Gastroesophageal sphincter (tissue), 4 donors: ENCODE measurements around the gene FNDC8. TPM values are rescaled to one million over a fixed set of nuclear protein-coding genes. Genes with fewer than 3 reads are reported as not detected.

ENCODE experiments used
- ATAC-seq: fragments of 150-250 bp; one replicate; pipeline ENCODE4 v1.9.1; 2016; ENCODE audit warnings: mild to moderate bottlenecking, moderate library complexity
- H3K27ac ChIP-seq, 4 donors: fragments of 200-600 bp; sonication (generic) in 3 of 4; 1 replicate in 3 of 4; 2 replicates in 1 of 4; pipeline ENCODE4 v1.5.1; 2016 to 2019
- H3K27me3 ChIP-seq: fragments of 200-600 bp; sonication (generic); one replicate; pipeline ENCODE4 v1.5.1; 2019
- H3K36me3 ChIP-seq, 2 donors: fragments of 200-600 bp; sonication (generic); one replicate each; pipeline ENCODE4 v1.5.1; 2019; ENCODE audit warnings: control low read depth in 1 of 2
- H3K4me1 ChIP-seq, 3 donors: fragments of 200-600 bp; sonication (generic); 1 replicate in 2 of 3; 2 replicates in 1 of 3; pipeline ENCODE4 v1.5.1; 2016 to 2019; ENCODE audit warnings: control low read depth in 2 of 3
- H3K4me3 ChIP-seq, 2 donors: fragments of 200-600 bp; sonication (generic); one replicate each; pipeline ENCODE4 v1.5.1; 2019; ENCODE audit warnings: mild to moderate bottlenecking in 1 of 2, moderate library complexity in 1 of 2
- H3K9me3 ChIP-seq, 3 donors: fragments of 200-600 bp; sonication (generic); one replicate each; pipeline ENCODE4 v1.5.1; 2017 to 2019; ENCODE audit warnings: control low read depth in 2 of 3
- EP300 ChIP-seq: sonication (generic); formaldehyde crosslinking; IDR thresholded peaks from one replicate; pipeline ENCODE4 v1.6.1; 2017; ENCODE audit warnings: antibody characterized with exemption, mild to moderate bottlenecking
- POLR2A ChIP-seq, 2 donors: fragments of 450-650 bp; IDR thresholded peaks; one replicate each; pipeline ENCODE4 v1.6.1; 2017; ENCODE audit warnings: antibody characterized with exemption in 2 of 2, mild to moderate bottlenecking in 2 of 2, moderate library complexity in 1 of 2
- POLR2AphosphoS5 ChIP-seq: sonication (generic); formaldehyde crosslinking; IDR thresholded peaks from one replicate; pipeline ENCODE4 v1.6.1; 2017; ENCODE audit warnings: antibody characterized with exemption
- WGBS, 2 donors: methylation state at CpG; one replicate each; pipeline ENCODE4 v1.1.5; 2018; ENCODE audit warnings: low coverage in 1 of 2; 5-methylcytosine and 5-hydroxymethylcytosine counted together
- total RNA-seq, 4 donors: library from RNA; depleted of rRNA; stranded (reverse); fragments of >200 nt; gene quantifications; one replicate each; pipeline ENCODE4 v1.1.0, GENCODE V29; 2016
- TF ChIP-seq, protein P1 (sequence below), 4 experiments: fragments of 200-600 bp in 2 of 4; fragments of 450-650 bp in 2 of 4; sonication (generic) in 1 of 4; IDR thresholded peaks; one replicate each; pipeline ENCODE4 v1.5.1; 2017 to 2019; ENCODE audit warnings: antibody characterized with exemption in 4 of 4, mild to moderate bottlenecking in 2 of 4, moderate library complexity in 2 of 4

The FNDC8 gene
- not detected for total RNA-seq

- Histone ChIP-seq H3K36me3 (no peaks in the 10 kb centered on the region), H3K4me1 (peaks cover 0 to 21% (median 9%) of the 10 kb centered on the region in 3 donors), H3K27ac (no peak within 1 kb of the TSS), H3K27me3 (no peaks in the 10 kb centered on the region), H3K9me3 (no peaks in the 10 kb centered on the region), H3K4me3 (no peak within 1 kb of the TSS)
- no peak for ATAC-seq
- WGBS, 2 donors, result 100% methylated on average over 1 of the region's 3 CpGs; no CpG with 5 or more reads in 1 of the 2 donors
- TF ChIP-seq POLR2AphosphoS5 (no peak), POLR2A (IDR thresholded peaks at IDR 0.05) (no peak), EP300 (no peak)
- TF ChIP-seq, protein P1, sequence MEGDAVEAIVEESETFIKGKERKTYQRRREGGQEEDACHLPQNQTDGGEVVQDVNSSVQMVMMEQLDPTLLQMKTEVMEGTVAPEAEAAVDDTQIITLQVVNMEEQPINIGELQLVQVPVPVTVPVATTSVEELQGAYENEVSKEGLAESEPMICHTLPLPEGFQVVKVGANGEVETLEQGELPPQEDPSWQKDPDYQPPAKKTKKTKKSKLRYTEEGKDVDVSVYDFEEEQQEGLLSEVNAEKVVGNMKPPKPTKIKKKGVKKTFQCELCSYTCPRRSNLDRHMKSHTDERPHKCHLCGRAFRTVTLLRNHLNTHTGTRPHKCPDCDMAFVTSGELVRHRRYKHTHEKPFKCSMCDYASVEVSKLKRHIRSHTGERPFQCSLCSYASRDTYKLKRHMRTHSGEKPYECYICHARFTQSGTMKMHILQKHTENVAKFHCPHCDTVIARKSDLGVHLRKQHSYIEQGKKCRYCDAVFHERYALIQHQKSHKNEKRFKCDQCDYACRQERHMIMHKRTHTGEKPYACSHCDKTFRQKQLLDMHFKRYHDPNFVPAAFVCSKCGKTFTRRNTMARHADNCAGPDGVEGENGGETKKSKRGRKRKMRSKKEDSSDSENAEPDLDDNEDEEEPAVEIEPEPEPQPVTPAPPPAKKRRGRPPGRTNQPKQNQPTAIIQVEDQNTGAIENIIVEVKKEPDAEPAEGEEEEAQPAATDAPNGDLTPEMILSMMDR (IDR thresholded peaks at IDR 0.05), result no peak
These were observed at the start of gene FNDC8 for GRCh38 chr17:35121315-35121714. Gene FNDC8 (plus strand): TSS chr17:35121615. CDS start chr17:35121694, 79 bp downstream.

DNA sequence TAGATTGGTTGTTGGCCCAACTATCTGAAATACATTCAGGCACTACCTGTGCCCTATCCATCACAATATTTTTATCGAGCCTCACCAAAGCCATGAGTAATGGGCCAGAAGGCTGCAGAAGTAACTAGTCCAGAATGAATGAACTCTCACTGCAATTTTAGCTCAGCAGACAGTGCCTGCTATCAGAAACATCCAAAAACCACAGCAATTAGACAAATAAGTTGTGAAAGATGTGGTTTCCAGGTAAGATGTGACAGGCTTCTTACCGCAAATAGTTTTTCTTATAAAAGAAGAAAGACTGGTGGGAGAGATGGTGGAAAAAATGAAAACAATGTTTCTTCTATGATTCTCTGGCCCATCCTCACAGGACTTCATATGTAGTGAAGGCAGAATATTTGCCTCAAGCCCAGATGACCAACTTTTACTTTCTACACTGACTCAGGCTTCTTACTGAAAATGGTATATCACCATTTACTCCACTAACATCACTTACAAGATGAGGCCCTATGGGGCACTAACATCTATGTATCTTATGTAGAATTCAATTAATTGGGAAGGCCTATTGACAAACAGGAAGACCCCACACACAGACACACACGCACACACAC lies 48.1 kb upstream of the FNDC8 start:
- Histone ChIP-seq H3K36me3 (no peaks in the 10 kb centered on the region), H3K4me3 (no peak overlapping the region), H3K27ac (no peak overlapping the region), H3K4me1 (peaks cover 0 to 6% (median 3%) of the 10 kb centered on the region in 3 donors), H3K9me3 (no peaks in the 10 kb centered on the region), H3K27me3 (no peaks in the 10 kb centered on the region)
- TF ChIP-seq EP300 (no peak), POLR2AphosphoS5 (no peak), POLR2A (IDR thresholded peaks at IDR 0.05) (no peak)
- TF ChIP-seq, protein P1 (IDR thresholded peaks at IDR 0.05), result no peak
- 87 to 90% methylated on average over 3 of the region's 3 CpGs for WGBS, 2 donors
- ATAC-seq, result no peak

DNA sequence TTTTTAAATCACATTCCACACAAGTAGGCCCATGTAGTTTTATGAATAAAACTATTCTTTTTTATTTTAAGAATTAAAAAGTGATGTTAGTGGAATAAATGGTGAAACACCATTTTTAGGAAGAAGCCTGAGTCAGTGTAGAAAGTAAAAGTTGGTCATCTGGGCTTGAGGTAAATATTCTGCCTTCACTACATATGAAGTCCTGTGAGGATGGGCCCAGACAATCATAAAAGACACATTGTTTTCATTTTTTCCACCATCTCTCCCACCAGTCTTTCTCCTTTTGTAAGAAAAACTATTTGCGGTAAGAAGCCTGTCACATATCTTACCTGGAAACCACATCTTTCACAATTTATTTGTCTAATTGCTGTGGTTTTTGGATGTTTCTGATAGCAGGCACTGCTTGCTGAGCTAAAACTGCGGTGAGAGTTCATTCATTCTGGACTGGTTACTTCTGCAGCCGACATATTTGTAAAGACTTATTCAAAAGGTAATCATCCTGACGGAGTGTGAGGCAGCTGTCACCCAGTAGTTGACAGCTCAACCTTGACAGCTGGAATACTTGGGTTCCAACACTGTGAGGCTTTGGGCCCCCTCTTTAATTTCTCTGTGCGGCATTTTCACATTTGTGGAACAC lies 47.3 kb upstream of the FNDC8 start:
- peaks cover 0 to 6% (median 3%) of the 10 kb centered on the region in 3 donors for H3K4me1 ChIP-seq
- no peak overlapping the region for H3K4me3 ChIP-seq
- TF ChIP-seq EP300 (no peak), POLR2AphosphoS5 (no peak), POLR2A (IDR thresholded peaks at IDR 0.05) (no peak)
- TF ChIP-seq, protein P1 (IDR thresholded peaks at IDR 0.05), result no peak
- no peaks in the 10 kb centered on the region for H3K9me3 ChIP-seq
- WGBS, 2 donors, result 89 to 95% methylated on average over 5 of the region's 5 CpGs
- ATAC-seq, result no peak
- H3K36me3 ChIP-seq, result no peaks in the 10 kb centered on the region
- no peaks in the 10 kb centered on the region for H3K27me3 ChIP-seq
- H3K27ac ChIP-seq, result no peak overlapping the region

DNA sequence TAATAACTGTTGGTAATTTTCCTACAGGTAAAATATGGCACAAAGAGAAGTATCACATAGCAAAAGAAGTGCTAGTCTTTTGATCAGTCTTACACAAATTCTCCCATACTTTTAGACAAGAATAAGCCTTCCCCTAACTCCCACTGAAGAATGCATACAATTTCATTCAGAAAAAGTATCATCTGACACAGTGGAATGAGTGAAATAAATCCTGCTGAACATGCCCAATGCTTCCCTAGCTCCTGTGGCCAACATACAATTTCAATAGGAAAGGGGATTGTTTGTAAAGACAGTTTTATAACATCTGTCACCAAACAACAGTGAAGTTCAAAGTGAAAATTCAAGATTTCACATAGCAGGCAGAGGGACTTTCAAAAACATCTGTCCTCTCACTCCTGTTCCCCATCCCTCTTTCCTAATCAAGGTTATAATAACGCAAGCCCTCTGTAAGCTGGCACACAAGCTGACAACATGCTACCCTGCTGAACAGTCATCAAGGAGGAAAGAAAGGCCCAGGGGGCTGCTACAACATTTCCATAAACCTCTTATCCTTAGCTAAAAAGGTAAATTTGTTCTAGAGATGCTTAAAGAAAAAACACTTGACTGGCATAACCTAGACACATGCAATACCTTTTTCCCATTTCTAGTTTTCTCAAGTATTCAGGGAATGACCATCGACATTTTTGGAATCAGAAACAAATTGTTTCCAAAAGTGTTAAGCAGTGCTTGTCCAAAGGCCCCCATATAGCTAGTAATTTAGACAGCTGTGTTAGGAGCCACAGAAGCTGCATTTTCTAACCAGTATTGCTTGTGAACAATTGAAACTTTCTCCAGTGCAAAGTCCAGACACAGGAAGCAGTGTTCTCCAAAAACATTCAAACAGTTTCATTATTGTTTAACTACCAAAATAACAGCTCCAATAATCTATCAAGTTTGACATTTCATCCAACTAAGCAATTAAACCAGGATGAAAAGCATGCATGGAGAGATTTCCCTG lies 46.4 kb upstream of the FNDC8 start:
- Histone ChIP-seq H3K36me3 (no peaks in the 10 kb centered on the region), H3K4me1 (peaks cover 0 to 6% (median 3%) of the 10 kb centered on the region in 3 donors), H3K27ac (no peak overlapping the region), H3K4me3 (no peak overlapping the region), H3K27me3 (no peaks in the 10 kb centered on the region), H3K9me3 (no peaks in the 10 kb centered on the region)
- 69 to 81% methylated on average over 2 of the region's 2 CpGs for WGBS, 2 donors
- ATAC-seq, result no peak
- TF ChIP-seq POLR2AphosphoS5, result no peak
- TF ChIP-seq, protein P1 (IDR thresholded peaks at IDR 0.05), result no peak
